GM12892 (cell line): ENCODE data around the gene ANO4.

Experiments used
- POLR2A ChIP-seq: IDR thresholded peaks from 2 replicates; pipeline ENCODE4 v1.6.1; 2011; ENCODE audit warnings: low read depth, low read length, control low read depth
- POLR2AphosphoS5 ChIP-seq: IDR thresholded peaks from 2 replicates; pipeline ENCODE4 v1.6.1; 2011; ENCODE audit warnings: low read depth, low read length, control low read depth
- TAF1 ChIP-seq: IDR thresholded peaks from 2 replicates; pipeline ENCODE4 v1.6.1; 2011; ENCODE audit warnings: low read depth, mild to moderate bottlenecking, control low read depth, low read length, borderline replicate concordance

DNA sequence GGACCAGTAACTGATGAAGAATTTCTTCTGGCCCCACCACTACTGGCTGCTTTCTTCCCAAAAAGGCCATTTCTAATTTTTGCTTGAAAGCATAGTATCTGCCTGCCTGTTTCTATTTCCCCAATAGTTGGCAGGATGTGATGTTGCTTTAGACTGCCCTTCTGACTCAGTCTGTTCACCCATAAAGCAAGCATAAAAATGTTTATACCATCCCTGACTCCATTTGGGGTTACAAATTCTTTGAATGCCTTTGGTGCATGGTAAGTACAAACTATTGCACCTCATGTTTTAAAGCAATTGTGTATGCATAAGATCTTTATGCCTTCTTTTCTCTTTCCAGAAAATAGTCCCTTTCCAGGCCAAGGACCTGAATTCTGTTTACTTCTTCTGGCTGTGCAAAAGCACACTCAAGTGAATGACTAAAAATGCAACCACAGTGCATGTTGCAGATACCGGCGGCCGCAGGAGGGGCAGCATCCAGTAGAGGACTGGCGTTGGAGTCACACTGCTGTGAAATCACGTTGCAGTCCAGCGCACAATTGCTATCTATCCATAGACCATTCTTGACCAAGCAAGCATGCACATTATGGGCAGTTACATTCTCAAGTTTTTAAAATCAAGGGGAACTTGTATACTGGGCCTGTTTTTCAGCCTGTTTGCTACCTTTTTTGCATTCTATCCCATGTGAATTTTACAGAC lies 333.1 kb downstream of the ANO4 start:
- TF ChIP-seq POLR2A: no peak
- TF ChIP-seq POLR2AphosphoS5: no peak
- TF ChIP-seq TAF1: no peak
